IMR-90 (cell line): Measurements from ENCODE around the gene CMTM8.

Source experiments
- CHD1 ChIP-seq: IDR thresholded peaks from 2 replicates; pipeline ENCODE4 v1.6.1; 2012; ENCODE audit warnings: low read depth, low read length, improper control_type of control experiment
- FOS ChIP-seq: fragments of 150-350 bp; IDR thresholded peaks from 2 replicates; pipeline ENCODE4 v1.6.1; 2016; ENCODE audit warnings: low read depth, low read length
- MXI1 ChIP-seq: IDR thresholded peaks from 2 replicates; pipeline ENCODE4 v1.6.1; 2012; ENCODE audit warnings: low read depth, mild to moderate bottlenecking, low read length, moderate library complexity, borderline replicate concordance
- POLR2A ChIP-seq: IDR thresholded peaks from 2 replicates; pipeline ENCODE4 v1.6.1; 2012; ENCODE audit warnings: mild to moderate bottlenecking, low read depth, low read length
- TF ChIP-seq, protein P1 (sequence below): fragments of 150-350 bp; IDR thresholded peaks from 2 replicates; pipeline ENCODE4 v1.6.1; 2016; ENCODE audit warnings: low read depth, mild to moderate bottlenecking, low read length, moderate library complexity, borderline replicate concordance
- TF ChIP-seq, protein P2 (sequence below): conservative IDR thresholded peaks from 2 replicates; pipeline ENCODE4 v1.5.1; 2012; ENCODE audit warnings: mild to moderate bottlenecking, low read depth, low read length, improper control_type of control experiment

DNA sequence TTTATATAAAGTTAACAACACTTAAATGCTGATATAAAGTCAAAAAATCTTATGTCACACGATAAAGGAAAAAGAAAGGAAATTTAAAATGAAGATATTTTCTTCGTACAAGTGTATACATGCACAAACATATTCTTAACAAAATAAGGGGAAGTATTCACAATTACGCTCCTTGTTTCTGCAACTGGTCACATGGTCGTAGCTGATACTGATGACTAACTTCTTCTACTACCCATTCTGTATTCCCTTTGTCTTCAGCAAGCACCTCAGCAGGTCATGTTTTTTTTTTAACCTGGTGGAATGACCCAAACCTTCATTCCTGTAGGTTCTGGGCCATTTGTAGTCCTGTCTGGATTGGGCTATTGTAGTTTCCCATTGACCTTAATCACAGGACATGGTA, 30.0 kb upstream of the CMTM8 start:
- TF ChIP-seq, protein P1, sequence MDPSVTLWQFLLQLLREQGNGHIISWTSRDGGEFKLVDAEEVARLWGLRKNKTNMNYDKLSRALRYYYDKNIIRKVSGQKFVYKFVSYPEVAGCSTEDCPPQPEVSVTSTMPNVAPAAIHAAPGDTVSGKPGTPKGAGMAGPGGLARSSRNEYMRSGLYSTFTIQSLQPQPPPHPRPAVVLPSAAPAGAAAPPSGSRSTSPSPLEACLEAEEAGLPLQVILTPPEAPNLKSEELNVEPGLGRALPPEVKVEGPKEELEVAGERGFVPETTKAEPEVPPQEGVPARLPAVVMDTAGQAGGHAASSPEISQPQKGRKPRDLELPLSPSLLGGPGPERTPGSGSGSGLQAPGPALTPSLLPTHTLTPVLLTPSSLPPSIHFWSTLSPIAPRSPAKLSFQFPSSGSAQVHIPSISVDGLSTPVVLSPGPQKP, result no peak
- TF ChIP-seq, protein P2, sequence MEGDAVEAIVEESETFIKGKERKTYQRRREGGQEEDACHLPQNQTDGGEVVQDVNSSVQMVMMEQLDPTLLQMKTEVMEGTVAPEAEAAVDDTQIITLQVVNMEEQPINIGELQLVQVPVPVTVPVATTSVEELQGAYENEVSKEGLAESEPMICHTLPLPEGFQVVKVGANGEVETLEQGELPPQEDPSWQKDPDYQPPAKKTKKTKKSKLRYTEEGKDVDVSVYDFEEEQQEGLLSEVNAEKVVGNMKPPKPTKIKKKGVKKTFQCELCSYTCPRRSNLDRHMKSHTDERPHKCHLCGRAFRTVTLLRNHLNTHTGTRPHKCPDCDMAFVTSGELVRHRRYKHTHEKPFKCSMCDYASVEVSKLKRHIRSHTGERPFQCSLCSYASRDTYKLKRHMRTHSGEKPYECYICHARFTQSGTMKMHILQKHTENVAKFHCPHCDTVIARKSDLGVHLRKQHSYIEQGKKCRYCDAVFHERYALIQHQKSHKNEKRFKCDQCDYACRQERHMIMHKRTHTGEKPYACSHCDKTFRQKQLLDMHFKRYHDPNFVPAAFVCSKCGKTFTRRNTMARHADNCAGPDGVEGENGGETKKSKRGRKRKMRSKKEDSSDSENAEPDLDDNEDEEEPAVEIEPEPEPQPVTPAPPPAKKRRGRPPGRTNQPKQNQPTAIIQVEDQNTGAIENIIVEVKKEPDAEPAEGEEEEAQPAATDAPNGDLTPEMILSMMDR, result no peak
- no peak for TF ChIP-seq FOS
- TF ChIP-seq POLR2A, result no peak
- no peak for TF ChIP-seq MXI1
- TF ChIP-seq CHD1, result no peak
